ENCODE data around the gene YES1.

The YES1 gene

DNA sequence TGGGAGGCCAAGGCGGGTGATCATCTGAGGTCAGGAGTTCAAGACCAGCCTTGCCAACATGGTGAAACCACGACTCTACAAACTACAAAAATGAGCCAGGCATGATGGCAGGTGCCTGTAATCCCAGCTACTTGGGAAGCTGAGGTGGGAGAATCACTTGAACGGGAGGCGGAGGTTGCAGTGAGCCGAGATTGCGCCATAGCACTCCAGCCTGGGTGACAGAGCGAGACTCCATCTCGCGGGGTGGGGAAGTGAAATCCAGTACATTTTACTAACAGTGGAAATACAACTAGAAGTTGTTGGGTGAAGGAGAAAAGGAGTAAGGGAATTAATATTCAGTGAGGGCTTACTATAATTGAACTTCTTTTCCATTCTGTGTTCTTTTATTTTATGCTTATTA lies 86.4 kb downstream of the YES1 start:
- no peak for DNase-seq (ENCODE audit: low read depth in 3 of 3)

GRCh38 chr18:723541-724080 lies 88.4 kb downstream of the YES1 start:
- DNase-seq (ENCODE audit: low read depth in 3 of 3), result no peak

GRCh38 chr18:717003-717402 lies 95.0 kb downstream of the YES1 start:
- DNase-seq (ENCODE audit: low read depth in 3 of 3), result no peak

DNA sequence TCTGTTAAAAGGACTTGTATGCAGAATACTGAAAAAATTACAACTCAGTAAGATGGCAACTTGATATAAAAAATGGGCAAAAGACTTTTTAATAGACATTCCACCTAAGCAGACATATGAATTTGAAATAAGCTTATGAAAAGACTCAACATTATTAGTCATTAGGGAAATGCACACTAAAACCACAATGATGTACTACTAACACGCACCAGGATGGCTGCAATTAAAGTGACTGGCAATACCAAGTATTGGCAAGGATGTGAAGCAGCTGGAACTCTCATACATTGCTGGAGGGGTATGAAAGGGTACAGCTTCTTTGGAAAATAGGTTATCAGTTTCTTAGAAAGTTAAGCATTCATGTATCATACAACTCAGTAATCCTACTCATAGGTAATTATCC lies 96.4 kb downstream of the YES1 start:
- DNase-seq (ENCODE audit: low read depth in 3 of 3), result no peak

GRCh38 chr18:713135-713490 lies 98.9 kb downstream of the YES1 start:
- no peak for DNase-seq (ENCODE audit: low read depth in 3 of 3)

GRCh38 chr18:712401-713134 lies 99.5 kb downstream of the YES1 start, which contains the start of gene ENOSF1:
Gene ENOSF1, minus strand, starts transcription at chr18:712630. Its CDS starts 43 bp downstream, at chr18:712587.
- DNase-seq (ENCODE audit: low read depth in 3 of 3), result peak; percentile 72 to 83 (median 81)

DNA sequence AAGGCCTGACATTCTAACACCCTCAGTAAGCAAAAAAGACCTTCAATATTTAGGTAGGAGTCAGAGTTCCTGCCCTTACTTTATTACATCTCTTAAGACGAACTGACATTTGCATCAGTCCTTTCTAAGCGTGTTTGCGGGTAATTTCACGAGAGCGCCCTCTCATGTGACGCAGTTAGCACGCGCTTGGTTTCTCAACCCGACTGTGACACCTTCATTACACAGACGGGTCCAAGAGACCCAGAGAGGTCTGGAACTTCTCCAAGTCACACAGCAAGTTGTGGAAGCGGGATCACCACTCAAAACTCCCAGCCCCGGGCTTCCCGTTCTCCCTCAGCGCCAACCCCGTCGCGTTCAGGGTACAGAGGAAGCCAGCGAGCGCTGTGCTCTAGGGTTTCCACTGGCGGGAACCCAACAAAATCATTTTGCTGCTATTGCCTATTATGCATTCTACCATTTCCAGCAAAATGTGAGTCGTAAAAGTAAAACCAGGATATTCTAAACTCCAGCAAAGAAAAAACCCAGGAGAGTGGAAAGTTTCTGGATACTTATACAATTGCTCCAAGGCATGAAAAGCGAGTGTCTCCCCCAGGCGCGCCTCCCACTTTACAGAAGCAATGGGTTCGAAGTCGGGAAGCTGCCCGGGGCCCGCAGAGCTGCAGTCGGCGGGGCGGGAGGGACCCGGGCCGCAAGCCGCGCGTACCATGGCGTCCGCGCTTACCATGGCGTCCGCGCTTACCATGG lies 100.2 kb downstream of the YES1 start:
- peak; percentile 40 to 60 (median 55) for DNase-seq (ENCODE audit: low read depth in 3 of 3)

DNA sequence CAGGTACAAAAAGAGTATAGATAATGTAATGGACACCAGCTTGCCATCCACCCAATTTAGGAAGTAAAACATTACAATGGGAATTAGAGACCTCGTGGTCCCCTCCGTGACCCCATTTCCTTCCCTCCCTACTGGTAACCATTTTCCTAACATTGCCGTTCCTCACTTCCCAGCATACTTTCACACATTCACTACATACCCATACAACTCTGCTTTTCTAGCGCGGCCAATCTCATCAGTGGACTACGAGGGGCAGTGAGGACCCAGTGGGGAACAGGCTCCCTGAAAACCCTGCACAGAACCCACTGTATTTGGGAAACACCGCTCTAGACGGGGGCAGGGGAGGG lies 100.8 kb downstream of the YES1 start:
- DNase-seq (ENCODE audit: low read depth in 3 of 3), result no peak

DNA sequence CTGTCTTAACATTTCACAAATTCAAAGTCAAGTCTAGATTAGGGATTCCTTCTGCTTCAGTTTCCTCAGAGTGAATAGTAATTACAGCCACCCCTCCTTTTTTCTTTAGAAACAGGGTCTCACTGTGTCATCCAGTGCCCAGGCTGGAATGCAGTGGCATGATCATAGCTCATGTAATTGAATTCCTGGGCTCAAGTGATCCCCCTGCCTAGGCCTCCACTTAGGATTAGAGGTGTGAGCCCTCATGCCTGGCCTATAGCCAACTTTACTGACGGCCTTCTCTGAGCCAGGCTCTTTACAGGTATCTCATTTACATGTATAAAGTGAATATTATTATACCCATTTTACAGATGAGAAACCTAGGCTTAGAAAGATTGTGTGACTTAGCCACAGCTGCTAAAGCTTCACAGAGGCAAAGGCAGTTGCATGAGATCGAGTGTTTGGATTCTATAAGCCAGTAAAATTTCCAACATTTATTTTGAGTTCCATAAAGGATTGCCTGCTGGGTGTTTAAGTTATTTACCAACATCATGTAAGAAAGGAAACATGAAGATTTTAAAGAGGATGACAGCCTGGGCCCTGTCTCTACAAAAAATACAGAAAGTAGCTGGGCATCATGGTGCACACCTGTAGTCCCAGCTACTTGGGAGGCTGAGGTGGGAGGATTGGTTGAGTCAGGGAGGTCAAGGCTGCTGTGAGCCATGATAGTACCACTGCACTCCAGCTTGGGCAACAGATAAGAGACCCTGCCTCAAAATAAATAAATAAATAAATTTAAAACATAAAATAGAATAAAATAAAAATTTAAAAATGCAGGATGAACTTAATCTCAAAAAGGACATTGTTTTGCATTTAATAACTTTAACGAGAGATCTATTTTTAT lies 101.4 kb downstream of the YES1 start:
- no peak for DNase-seq (ENCODE audit: low read depth in 3 of 3)

DNA sequence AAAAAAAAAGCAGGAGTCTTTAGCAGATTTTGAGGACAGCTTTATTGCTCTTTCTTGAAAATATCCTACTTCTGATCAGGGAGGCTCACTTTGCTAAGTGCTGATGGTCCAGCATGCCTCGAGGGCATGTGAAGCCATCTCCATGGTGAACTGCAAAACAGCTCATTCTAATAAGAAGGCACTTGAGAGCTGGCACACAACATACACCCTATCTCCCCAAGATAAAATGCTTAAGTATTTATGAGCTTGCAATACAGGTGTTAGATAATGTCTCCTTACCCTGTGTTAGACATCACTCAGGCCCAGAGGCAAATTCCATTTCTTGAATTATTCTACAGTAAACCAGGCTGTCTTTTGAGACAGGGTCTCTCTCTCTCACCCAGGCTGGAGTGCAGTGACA lies 102.3 kb downstream of the YES1 start:
- DNase-seq (ENCODE audit: low read depth in 3 of 3), result no peak

DNA sequence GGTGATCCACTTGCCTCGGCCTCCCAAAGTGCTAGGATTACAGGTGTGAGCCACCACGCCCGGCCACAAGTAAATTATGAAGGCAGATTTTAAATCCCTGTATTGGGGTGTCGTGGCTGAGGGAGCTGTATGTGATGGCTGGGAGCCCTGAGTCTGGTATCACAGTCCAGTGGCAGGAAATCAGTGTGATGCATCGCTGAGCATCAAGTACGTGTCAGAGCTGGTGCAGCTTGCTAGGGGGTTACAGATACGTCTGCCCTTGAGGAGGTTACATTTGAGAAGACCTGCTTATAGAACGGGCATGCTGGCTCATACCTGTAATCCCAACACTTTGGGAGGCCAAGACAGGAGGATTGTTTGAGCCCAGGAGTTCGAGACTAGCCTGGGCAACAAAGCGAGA lies 103.9 kb downstream of the YES1 start:
- DNase-seq (ENCODE audit: low read depth in 3 of 3), result no peak

DNA sequence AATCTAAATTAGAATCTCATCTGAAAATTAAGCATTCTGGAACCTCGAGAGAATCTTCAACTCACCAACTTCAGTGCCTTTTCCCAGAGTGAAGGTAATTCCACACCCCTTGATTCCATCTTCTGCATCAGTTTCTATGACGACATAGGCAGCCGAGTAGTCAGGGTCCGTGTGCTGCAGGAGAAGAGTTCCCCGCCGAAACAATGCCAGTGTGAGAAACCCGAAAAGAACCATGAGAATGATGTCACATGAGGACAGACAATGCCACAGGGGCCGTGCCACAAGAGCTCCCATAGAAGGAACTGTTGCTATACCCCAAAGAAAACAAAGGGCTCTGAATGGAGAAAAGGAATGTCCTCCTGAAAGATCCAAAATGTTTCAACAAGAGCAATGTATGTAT lies 105.6 kb downstream of the YES1 start:
- no peak for DNase-seq (ENCODE audit: low read depth in 3 of 3)

DNA sequence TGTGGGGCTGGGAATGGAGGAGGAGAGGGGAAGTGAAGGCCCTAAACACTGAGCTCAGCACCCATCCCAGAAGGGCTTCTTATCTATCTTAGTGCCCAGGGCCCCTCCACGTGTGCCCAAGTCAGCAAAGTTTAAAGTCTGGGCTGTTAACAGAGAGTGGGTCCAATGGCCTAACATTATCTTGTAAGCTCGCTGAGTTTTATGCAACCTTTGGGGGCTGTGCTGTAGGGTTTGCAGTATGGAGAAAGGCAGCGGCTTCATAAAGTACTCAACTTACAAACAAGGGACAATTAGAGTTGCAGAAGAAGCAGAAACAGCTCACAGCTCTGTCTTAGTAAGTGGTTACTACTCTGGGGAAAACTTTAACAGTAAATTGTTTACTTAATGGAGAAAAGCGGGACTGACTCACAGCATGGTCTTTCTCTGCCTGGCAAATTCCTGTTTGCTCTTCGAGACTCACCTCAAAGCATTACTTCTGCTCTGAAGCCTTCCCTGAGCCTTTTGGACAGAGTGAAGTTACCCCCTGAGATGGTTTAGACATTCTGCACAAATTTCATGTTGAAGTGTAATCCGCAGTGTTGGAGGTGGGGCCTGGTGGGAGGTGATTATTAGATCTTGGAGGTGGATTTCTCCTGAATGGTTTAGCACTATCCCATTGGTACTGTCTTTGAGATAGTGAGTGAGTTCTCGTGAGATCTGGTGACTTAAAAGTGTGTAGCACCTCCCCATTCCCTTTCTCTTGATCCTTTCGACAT lies 108.7 kb downstream of the YES1 start:
- DNase-seq (ENCODE audit: low read depth in 3 of 3), result no peak

- DNase-seq (ENCODE audit: low read depth in 3 of 3), result no peak
Observed at GRCh38 chr18:697800-698199, 114.2 kb downstream of the YES1 start.

DNA sequence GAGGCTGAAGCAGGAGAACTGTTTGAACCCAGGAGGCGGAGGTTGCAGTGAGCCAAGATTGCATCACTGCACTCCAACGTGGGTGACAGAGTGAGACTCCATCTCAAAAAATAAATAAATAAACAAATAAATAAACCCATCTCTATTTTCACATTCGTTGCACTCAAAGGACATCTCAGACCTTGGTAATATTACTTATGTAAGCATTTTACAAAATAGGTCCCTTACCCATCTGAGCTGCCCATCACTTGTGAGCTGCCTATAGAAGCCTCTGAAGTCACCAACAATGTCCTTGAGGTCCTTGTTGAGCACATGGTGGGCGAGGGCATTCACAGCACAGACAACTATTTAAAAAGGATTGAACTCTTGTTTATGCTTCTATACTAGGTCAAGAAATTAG lies 115.0 kb downstream of the YES1 start:
- no peak for DNase-seq (ENCODE audit: low read depth in 3 of 3)

- DNase-seq (ENCODE audit: low read depth in 3 of 3), result no peak
Observed at GRCh38 chr18:693466-694187, 118.4 kb downstream of the YES1 start.

- DNase-seq (ENCODE audit: low read depth in 3 of 3), result no peak
Observed at GRCh38 chr18:692824-693223, 119.2 kb downstream of the YES1 start.

GRCh38 chr18:688323-688722 lies 123.7 kb downstream of the YES1 start:
- DNase-seq (ENCODE audit: low read depth in 3 of 3), result no peak

- no peak for DNase-seq (ENCODE audit: low read depth in 3 of 3)
Observed at GRCh38 chr18:686339-687111, 125.5 kb downstream of the YES1 start.

DNA sequence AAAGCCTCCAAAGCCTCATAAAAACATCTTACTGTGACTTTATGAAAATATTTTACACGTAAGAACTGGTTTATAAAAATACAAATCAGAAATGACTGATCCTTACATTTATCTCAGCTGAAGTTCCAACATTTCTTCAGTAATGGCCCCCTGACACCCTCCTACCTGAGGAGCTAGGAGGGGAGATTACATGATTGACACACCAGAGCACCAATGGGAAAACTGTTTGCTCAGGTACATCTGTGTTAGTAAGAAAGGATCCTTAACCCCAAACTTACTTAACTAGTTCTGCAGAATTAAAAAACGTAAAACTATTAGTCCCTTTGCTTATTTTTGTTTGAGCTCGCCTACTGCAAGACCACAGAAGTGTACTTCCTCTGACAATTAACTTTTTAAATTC lies 126.6 kb downstream of the YES1 start:
- no peak for DNase-seq (ENCODE audit: low read depth in 3 of 3)

Measured in stimulated activated CD4-positive, alpha-beta T cell treated with anti-CD3 and anti-CD28 coated beads, TNF-alpha, amount 100 ng/mL, for 48 hours (primary cell).